NCI-H226 (cell line): ENCODE data around the gene C1orf116.
A peak's percentile ranks its signal among the peaks of the same experiment; 100 is the strongest.

Source experiments
- DNase-seq: peaks from one replicate; pipeline ENCODE4 v3.0.0-alpha.2; 2015

The C1orf116 gene

GRCh38 chr1:206986402-206986801, 46.2 kb downstream of the C1orf116 start:
- DNase-seq, result no peak

- no peak for DNase-seq
Measured at GRCh38 chr1:206985162-206985749, 47.3 kb downstream of the C1orf116 start.

GRCh38 chr1:206982216-206982615, 50.3 kb downstream of the C1orf116 start:
- DNase-seq, result peak; percentile 17

- no peak for DNase-seq
Measured at GRCh38 chr1:206979379-206980043, 53.0 kb downstream of the C1orf116 start.

- no peak for DNase-seq
Measured at GRCh38 chr1:206978259-206978658, 54.3 kb downstream of the C1orf116 start.

- DNase-seq, result peak; percentile 20
Measured at GRCh38 chr1:206975306-206975705, 57.2 kb downstream of the C1orf116 start.

- DNase-seq, result no peak
Measured at GRCh38 chr1:206974140-206974539, 58.4 kb downstream of the C1orf116 start.

GRCh38 chr1:206972728-206973127, 59.8 kb downstream of the C1orf116 start:
- DNase-seq, result no peak

- no peak for DNase-seq
Measured at GRCh38 chr1:206971029-206971655, 61.4 kb downstream of the C1orf116 start.

- DNase-seq, result no peak
Measured at GRCh38 chr1:206970446-206970845, 62.1 kb downstream of the C1orf116 start, which contains the start of gene FCAMR. TSS of gene FCAMR (minus strand) at chr1:206970460. CDS start at chr1:206970125, 335 bp downstream.

- DNase-seq, result no peak
Measured at GRCh38 chr1:206969090-206969489, 63.5 kb downstream of the C1orf116 start.
